Umbilical cord (tissue), 2 donors: ENCODE data around the gene ALAS1. TPM values are rescaled to one million over a fixed set of nuclear protein-coding genes. Genes with fewer than 3 reads are reported as not detected.

Experiments
- DNase-seq: peaks from one replicate; pipeline ENCODE4 v3.0.0-alpha.2; 2015; ENCODE audit warnings: low spot score
- total RNA-seq: library from RNA; depleted of rRNA; stranded (reverse); fragments of >200 nt; gene quantifications from one replicate; pipeline ENCODE4 v1.2.3, GENCODE V29; 2014; ENCODE audit warnings: low replicate concordance; ENCODE audit not compliant: insufficient read depth

The ALAS1 gene
- total RNA-seq, 1 donor from 2014 or later: 22.4 TPM

DNA sequence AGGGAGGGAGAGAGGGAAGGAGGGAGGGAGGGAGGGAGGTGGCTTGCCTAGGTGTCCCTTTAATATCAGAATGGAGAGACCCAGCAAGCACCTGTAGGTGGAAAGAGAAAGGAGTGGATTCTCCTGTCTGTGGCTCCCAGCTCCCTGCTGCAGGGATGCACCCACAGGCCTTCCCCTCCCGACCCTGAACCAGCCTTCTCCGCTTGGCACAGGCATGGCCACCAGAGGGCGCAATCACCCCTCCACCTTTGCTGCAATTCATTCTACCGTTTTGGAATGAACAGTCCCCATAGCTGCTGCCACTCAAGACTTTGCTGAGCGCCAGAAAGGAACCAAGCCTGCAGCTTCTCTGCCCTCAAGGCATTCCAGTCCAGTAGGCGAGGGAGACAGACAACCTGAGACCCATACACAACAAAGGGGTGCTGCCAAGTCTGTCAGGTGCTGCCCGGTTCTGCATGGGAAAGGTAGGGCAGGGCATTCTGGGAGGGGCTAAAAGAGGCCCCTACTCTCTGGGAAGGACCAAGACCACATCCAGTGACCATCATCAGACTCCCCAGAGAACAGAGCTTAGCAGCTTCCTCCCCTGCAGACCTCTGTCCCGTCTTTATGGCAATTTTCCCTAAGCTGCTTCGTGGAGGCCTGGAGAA is 22.5 kb downstream of the ALAS1 start:
- DNase-seq: peak; percentile 83

GRCh38 chr3:52221141-52221562 is 23.2 kb downstream of the ALAS1 start:
- no peak for DNase-seq

GRCh38 chr3:52221563-52222318 is 23.8 kb downstream of the ALAS1 start:
- no peak for DNase-seq

- no peak for DNase-seq
These were observed 24.6 kb downstream of the ALAS1 start for GRCh38 chr3:52222319-52223221.

GRCh38 chr3:52223449-52224408 is 25.8 kb downstream of the ALAS1 start:
- DNase-seq: no peak

DNA sequence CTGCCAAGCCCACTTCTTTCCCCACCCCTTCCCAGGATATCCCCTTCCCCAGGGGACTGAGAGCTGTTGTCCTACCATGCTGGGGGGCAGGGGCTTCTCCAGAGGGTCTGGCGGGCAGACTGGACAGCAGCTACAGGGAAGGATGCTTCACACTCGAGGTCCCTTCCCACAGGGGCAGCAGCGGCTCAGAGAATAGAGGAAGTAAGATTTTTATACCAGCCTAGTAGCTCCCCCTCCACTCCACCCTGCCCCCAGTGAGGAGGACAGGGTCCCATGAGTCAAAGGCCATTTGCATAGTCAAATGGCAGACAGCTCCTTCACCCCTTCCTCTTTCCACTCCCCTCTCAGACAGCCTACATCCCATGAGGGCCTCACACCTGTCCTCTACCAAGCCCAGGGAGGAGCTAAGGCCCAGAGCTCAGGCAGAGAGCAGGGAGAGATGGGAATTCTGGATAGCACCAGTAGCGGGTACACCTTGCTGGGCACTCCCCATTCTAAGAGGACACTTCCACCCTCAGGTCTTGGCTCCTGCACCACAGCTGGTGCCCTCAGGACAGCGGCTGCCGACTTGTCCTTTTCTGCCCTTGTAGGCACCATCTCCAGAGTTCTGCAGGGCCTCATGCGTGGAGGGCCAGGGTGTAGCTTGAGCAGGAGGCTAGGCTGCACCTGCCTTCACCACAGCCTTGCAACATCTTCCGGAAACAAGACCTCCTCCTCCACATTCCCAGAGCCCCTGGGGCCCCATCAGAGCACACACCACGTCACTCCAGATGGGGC is 27.7 kb downstream of the ALAS1 start, which contains the start of gene TLR9:
TLR9 (minus strand) TSS at position 194 of the 777 bp plus-strand sequence; CDS start at position 78, 116 bp downstream.
- no peak for DNase-seq

DNA sequence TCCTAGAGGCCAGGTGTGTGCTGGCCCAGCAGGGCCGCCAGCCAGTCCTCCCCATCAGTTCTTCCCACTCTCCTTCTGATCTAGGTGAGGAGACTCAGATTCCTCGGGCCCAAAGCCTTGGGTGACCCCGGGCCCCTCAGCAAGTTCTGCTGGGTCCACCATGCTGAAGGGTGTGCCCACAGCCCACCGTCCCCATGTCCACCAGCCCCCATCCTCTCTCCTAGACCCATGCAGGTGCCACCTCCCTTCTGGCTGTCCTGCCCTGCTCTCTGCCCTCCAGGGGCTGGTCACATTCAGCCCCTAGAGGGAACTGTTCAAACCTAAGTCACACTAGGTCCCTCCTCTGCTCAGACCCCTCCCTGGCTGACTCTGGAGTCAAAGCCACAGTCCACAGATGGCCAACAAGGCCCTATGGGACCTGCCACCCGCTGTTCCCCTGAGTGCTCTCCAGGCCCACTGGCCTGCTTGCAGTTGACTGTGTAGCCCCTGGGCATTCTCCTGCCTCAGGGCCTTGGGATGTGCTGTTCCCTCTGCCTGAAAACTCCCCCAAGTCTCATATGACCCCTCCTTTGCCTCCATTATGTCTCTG is 28.4 kb downstream of the ALAS1 start:
- DNase-seq: no peak

GRCh38 chr3:52227117-52227516 is 29.2 kb downstream of the ALAS1 start:
- no peak for DNase-seq

GRCh38 chr3:52227766-52228165 is 29.8 kb downstream of the ALAS1 start:
- no peak for DNase-seq

GRCh38 chr3:52228266-52228665 is 30.3 kb downstream of the ALAS1 start:
- DNase-seq: no peak

GRCh38 chr3:52228751-52229291 is 30.9 kb downstream of the ALAS1 start:
- DNase-seq: no peak

DNA sequence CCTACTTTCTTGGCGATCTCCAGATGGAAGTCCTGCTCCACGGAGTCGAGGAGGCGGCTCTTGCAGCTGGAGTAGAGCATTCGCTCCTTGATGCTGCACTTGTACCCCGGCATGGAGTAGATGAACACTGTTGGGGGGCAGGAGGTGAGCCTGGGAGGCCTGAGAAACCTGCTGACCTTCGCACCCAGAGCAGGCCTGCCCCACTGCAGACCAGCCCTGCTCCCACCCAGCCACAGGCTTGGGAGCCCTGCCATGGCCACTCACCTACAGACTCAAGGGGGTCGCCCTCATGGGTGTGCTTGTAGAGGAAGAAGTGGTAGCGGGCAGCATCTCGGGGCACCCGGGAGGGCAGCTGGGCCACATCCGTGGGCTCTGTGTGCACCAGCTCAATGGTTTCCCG is 31.7 kb downstream of the ALAS1 start:
- DNase-seq: no peak

DNA sequence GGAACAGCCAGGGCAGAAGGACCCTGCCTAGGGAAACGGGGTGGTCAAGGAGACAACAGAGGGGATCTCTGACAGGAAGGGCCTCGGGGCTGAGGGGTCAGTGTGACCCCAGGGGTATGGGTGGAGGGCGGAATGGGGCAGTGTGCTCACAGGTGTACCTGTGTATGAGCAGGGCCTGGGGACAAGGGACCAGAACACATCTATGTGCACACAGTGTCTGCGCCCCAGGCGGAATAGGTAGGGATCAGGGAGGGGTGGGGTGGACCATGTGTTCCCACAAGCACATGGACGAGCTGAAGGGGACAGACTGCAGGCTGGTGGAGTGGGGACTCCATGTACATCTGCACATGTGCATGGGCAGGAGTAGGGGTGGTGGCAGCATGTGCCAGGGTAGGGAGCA is 32.5 kb downstream of the ALAS1 start:
- no peak for DNase-seq

- DNase-seq: no peak
These were observed 33.0 kb downstream of the ALAS1 start for GRCh38 chr3:52230889-52231499.

DNA sequence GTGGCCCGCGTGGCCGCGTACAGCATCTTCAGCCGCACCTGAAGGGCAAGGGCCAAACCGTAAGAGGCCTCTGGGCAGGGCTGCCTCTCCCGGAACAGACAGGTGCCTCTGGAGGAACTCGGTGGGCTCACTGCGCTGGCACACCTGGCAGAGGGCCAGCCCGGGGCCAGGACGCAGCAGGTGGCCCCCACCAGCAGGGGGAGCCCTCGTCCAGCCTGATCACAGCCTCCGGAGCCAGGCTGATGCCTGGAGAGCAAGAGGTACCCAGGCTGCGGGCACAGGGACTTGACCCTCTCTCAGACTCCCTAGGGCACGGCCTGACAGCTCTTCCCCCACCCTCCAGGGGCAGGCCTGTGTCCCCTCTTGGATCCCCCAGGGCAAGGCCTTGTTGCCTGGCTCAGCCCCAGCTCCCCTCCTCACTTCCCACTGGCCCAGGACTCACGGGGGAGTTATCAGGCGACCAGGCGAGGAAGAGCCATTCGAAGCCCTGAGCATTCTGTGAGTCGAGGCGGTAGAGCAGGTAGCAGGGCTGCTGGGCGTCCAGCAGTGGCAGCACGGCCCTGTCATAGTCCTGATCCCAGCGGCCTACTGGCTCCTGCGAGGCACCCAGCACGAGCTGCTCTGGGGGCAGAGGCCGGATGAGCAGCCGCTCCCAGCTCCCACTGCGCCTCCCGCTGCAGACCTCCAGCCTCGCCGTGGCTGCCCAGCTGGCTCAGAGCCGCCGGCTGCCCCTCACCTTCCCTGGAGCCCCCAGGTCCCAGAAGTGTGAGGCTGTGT is 33.7 kb downstream of the ALAS1 start:
- no peak for DNase-seq

GRCh38 chr3:52232279-52233107 is 34.5 kb downstream of the ALAS1 start:
- no peak for DNase-seq

DNA sequence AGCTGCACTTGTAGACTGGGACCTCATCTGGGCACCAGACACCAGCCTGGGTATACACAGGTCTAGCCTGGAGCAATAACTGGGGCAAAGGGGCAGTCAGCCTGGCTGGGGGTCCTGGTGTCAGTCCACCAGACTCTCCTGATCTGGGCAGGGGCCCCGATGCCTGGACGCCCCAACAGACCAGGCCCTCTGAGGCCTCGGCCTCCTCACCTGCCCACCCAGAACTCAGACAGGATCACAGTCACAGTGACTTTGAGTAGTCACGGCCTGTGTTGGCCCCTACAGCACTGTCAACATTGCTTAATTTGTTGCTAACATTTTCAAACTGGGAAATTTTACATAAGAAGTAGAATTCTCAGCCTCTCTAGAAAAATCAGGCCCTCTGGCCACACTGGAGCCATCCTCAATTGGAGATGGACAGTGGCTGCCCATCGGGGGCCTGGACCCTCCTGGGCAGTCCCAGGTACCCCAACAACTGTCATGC is 35.2 kb downstream of the ALAS1 start:
- no peak for DNase-seq
